ENCODE measurements around the gene KRT7. TPM values are rescaled to one million over a fixed set of nuclear protein-coding genes. Genes with fewer than 3 reads are reported as not detected.

KRT7 gene
- total and polyA plus RNA-seq, 2 donors (not counting 1 experiment from before 2014, with no cell fraction given), result not detected

DNA sequence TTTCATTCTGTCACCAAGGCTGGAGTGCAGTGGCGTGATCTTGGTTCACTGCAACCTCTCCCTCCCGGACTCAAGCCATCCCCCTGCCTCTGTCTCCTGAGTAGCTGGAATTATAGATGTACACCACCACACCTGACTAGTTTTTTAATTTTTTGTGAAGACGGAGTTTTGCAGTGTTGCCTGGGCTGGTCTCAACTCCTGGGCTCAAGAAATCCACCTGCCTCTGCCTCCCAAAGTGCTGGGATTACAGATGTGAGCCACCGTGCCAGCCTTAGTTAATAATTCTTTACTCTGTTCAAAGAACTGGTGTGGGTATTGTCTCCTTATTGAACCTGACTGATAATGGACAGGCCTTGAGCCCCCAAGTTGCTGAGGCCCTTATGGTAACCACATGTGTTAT lies 10.4 kb upstream of the KRT7 start:
- peaks cover 52% of the 10 kb centered on the region for H3K27me3 Mint-ChIP-seq
- Histone ChIP-seq H3K27me3 (replicated peaks in 1 of 4; ENCODE audit: control extremely low read depth in 1 of 4, control insufficient read depth in 3 of 4, insufficient read depth in 4 of 4, low read length in 3 of 4) (peaks cover 0 to 14% (median 13%) of the 10 kb centered on the region in 4 experiments), H3K4me3 (ENCODE audit: control extremely low read depth in 1 of 5, extremely low read depth in 1 of 5, insufficient read depth in 1 of 5, low read depth in 2 of 5, low read length in 4 of 5) (no peak overlapping the region), H3K9me3 (ENCODE audit: control extremely low read depth in 1 of 3, control insufficient read depth in 2 of 3, insufficient read depth in 1 of 3, low read length in 2 of 3) (peaks cover 0 to 3% (median 0%) of the 10 kb centered on the region in 3 donors), H4K20me1 (ENCODE audit: control insufficient read depth, insufficient read depth, low read length, poor library complexity, severe bottlenecking) (no peaks in the 10 kb centered on the region), H3K4me1 (ENCODE audit: control insufficient read depth in 2 of 2, insufficient read depth in 2 of 2, low read length in 2 of 2) (no peaks in the 10 kb centered on the region), H3K27ac (ENCODE audit: low read length in 2 of 2) (no peak overlapping the region), H3K9ac (ENCODE audit: low read length) (no peak overlapping the region), H3K4me2 (replicated peaks; ENCODE audit: low read depth, low read length, poor library complexity, severe bottlenecking) (no peak overlapping the region), H3K79me2 (ENCODE audit: control insufficient read depth, insufficient read depth, low read length) (no peaks in the 10 kb centered on the region), H3K36me3 (replicated peaks in 1 of 2; ENCODE audit: control extremely low read depth in 1 of 2, control insufficient read depth in 1 of 2, extremely low read depth in 1 of 2, insufficient read depth in 2 of 2, low read length in 1 of 2) (no peaks in the 10 kb centered on the region), H2AFZ (ENCODE audit: insufficient read depth, low read depth, low read length, poor library complexity, severe bottlenecking) (no peak overlapping the region)
- ChIA-PET POLR2A (no interaction called here), CTCF (no interaction called here)
- no peak for TF ChIP-seq CTCF (IDR thresholded peaks at IDR 0.05)
- no peak for TF ChIP-seq EZH2 (IDR thresholded peaks at IDR 0.05; ENCODE audit: borderline replicate concordance, insufficient read depth, low read depth, low read length, poor library complexity, severe bottlenecking)
- WGBS (ENCODE audit: insufficient coverage), result no CpG with 5 or more reads among the region's 4 CpGs
- no peaks in the 10 kb centered on the region for H3K4me1 Mint-ChIP-seq
- no peak for ATAC-seq (ENCODE audit: low read depth)
- H3K9me3 Mint-ChIP-seq (ENCODE audit: insufficient read depth), result no peaks in the 10 kb centered on the region
- DNase-seq, result no peak
- intact Hi-C loops (cut with micrococcal nuclease), result no loop called here
- no peak overlapping the region for H3K4me3 Mint-ChIP-seq
- H3K27ac Mint-ChIP-seq, result no peak overlapping the region

DNA sequence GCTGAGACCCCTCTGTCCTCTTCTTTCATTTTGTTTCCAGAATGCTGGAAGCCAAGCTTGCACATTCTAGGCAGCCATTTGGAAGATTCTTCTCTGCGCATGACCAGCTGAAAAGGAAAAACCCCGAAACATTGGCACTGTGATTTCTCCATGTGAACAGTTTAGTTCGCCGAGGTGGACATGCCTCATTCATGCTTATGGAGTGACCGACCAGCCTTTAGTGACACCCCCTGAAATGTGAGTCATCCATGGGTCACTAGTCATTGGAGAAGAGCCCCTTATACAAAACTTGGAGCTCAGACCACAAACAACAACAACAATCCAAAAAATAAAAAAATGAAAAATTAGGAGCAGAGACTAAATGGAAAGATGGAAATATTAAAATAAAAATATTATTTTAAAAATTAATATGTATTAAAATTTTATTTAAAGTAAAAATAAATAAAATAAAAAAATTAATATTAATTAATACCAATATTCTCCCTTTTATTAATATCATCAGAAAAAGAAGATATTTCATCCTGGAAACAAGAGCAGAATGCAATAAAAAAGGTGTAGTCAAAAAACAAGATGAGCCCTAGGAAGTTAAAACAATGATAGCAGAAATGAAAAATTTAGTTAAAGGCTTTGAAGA lies 9.5 kb upstream of the KRT7 start:
- Histone ChIP-seq H3K4me2 (replicated peaks; ENCODE audit: low read depth, low read length, poor library complexity, severe bottlenecking) (no peak overlapping the region), H3K4me3 (ENCODE audit: control extremely low read depth in 1 of 5, extremely low read depth in 1 of 5, insufficient read depth in 1 of 5, low read depth in 2 of 5, low read length in 4 of 5) (no peak overlapping the region), H3K79me2 (ENCODE audit: control insufficient read depth, insufficient read depth, low read length) (no peaks in the 10 kb centered on the region), H3K9ac (ENCODE audit: low read length) (no peak overlapping the region), H2AFZ (ENCODE audit: insufficient read depth, low read depth, low read length, poor library complexity, severe bottlenecking) (no peak overlapping the region), H3K4me1 (ENCODE audit: control insufficient read depth in 2 of 2, insufficient read depth in 2 of 2, low read length in 2 of 2) (no peaks in the 10 kb centered on the region), H3K9me3 (ENCODE audit: control extremely low read depth in 1 of 3, control insufficient read depth in 2 of 3, insufficient read depth in 1 of 3, low read length in 2 of 3) (peaks cover 0 to 3% (median 0%) of the 10 kb centered on the region in 3 donors), H3K27ac (ENCODE audit: low read length in 2 of 2) (no peak overlapping the region), H3K27me3 (replicated peaks in 1 of 4; ENCODE audit: control extremely low read depth in 1 of 4, control insufficient read depth in 3 of 4, insufficient read depth in 4 of 4, low read length in 3 of 4) (peaks cover 0 to 14% (median 13%) of the 10 kb centered on the region in 4 experiments), H3K36me3 (replicated peaks in 1 of 2; ENCODE audit: control extremely low read depth in 1 of 2, control insufficient read depth in 1 of 2, extremely low read depth in 1 of 2, insufficient read depth in 2 of 2, low read length in 1 of 2) (no peaks in the 10 kb centered on the region), H4K20me1 (ENCODE audit: control insufficient read depth, insufficient read depth, low read length, poor library complexity, severe bottlenecking) (no peaks in the 10 kb centered on the region)
- POLR2A ChIA-PET, result no interaction called here
- H3K9me3 Mint-ChIP-seq (ENCODE audit: insufficient read depth), result no peaks in the 10 kb centered on the region
- H3K4me1 Mint-ChIP-seq, result no peaks in the 10 kb centered on the region
- H3K27me3 Mint-ChIP-seq, result peaks cover 47% of the 10 kb centered on the region
- H3K4me3 Mint-ChIP-seq, result no peak overlapping the region
- CTCF ChIA-PET, result no interaction called here
- intact Hi-C loops (cut with micrococcal nuclease), result no loop called here
- 97% methylated on average over 4 of the region's 5 CpGs for WGBS (ENCODE audit: insufficient coverage)
- ATAC-seq (ENCODE audit: low read depth) (no peak), DNase-seq (no peak)
- TF ChIP-seq CTCF (IDR thresholded peaks at IDR 0.05), result no peak
- no peak overlapping the region for H3K27ac Mint-ChIP-seq
